A673 (cell line): ENCODE results near the gene BCAS1.

Experiments used
- CTCF ChIP-seq: fragments of 300-800, 200-600 bp; sonication (generic); conservative IDR thresholded peaks from 2 replicates; pipeline ENCODE4 v1.5.1; 2017; ENCODE audit warnings: low read depth, mild to moderate bottlenecking, antibody characterized with exemption, low read length, moderate library complexity, mixed read lengths
- EZH2 ChIP-seq: fragments of 200-600 bp; sonication (generic); IDR thresholded peaks from 2 replicates; pipeline ENCODE4 v1.6.1; 2017; ENCODE audit warnings: borderline replicate concordance, low read depth, mild to moderate bottlenecking, mixed read lengths, antibody characterized with exemption, low read length; ENCODE audit not compliant: poor library complexity, severe bottlenecking

- TF ChIP-seq CTCF, result no peak
- TF ChIP-seq EZH2, result no peak
Observed at GRCh38 chr20:53999077-53999476, 71.3 kb downstream of the BCAS1 start.
